Measurements from ENCODE around the gene RYR1. TPM values are rescaled to one million over a fixed set of nuclear protein-coding genes. Genes with fewer than 3 reads are reported as not detected.
"Not testable (repeated sequence)": the region's sequence is repeated elsewhere in the genome, so short reads cannot be mapped to it uniquely, and the experiment has no call there.

The RYR1 gene
- polyA plus RNA-seq, 1 experiment, result not detected

DNA sequence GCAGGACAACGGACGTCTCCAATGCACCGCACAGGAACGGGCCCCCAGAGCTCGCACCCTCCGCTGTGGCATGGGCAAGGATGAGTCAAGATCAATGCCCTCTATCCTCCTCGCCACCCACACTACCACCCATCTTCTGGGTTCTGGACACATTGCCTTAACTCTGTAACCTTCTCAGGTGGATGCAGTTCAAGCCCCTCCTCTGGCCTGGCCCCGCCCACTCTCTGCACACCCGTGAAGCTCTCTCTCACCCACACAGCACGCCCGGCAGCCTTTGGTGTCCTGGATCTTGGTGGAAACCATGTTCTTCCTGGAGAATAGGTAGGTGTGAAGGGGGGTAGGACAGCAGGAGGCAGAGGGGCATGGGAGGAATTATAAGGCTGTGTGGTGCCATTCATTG is 163.6 kb downstream of the RYR1 start:
- no peak overlapping the region for H3K4me3 ChIP-seq (ENCODE audit: low read depth, low read length)
- no peak overlapping the region for H3K27ac ChIP-seq (ENCODE audit: low read depth, low read length)
- DNase-seq (ENCODE audit: low read depth, low spot score), result no peak
- peaks cover 2% of the 10 kb centered on the region for H3K27me3 ChIP-seq (ENCODE audit: control insufficient read depth, insufficient read depth, low read length)
- ChIA-PET POLR2A (no interaction called here), CTCF (no interaction called here)
- H3K9me3 ChIP-seq (ENCODE audit: control insufficient read depth, insufficient read depth, low read length), result no peaks in the 10 kb centered on the region; the same call in 1 of the 2 replicates
- TF ChIP-seq, protein P1, sequence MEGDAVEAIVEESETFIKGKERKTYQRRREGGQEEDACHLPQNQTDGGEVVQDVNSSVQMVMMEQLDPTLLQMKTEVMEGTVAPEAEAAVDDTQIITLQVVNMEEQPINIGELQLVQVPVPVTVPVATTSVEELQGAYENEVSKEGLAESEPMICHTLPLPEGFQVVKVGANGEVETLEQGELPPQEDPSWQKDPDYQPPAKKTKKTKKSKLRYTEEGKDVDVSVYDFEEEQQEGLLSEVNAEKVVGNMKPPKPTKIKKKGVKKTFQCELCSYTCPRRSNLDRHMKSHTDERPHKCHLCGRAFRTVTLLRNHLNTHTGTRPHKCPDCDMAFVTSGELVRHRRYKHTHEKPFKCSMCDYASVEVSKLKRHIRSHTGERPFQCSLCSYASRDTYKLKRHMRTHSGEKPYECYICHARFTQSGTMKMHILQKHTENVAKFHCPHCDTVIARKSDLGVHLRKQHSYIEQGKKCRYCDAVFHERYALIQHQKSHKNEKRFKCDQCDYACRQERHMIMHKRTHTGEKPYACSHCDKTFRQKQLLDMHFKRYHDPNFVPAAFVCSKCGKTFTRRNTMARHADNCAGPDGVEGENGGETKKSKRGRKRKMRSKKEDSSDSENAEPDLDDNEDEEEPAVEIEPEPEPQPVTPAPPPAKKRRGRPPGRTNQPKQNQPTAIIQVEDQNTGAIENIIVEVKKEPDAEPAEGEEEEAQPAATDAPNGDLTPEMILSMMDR (IDR thresholded peaks at IDR 0.05; ENCODE audit: low read depth, low read length), result no peak

GRCh38 chr19:38599722-38600121 is 166.2 kb downstream of the RYR1 start:
- no peak for DNase-seq (ENCODE audit: low read depth, low spot score)
- no peak overlapping the region for H3K4me3 ChIP-seq (ENCODE audit: low read depth, low read length)
- TF ChIP-seq, protein P1 (IDR thresholded peaks at IDR 0.05; ENCODE audit: low read depth, low read length), result no peak
- peaks cover 2% of the 10 kb centered on the region for H3K27me3 ChIP-seq (ENCODE audit: control insufficient read depth, insufficient read depth, low read length)
- no peak overlapping the region for H3K27ac ChIP-seq (ENCODE audit: low read depth, low read length)
- H3K9me3 ChIP-seq (ENCODE audit: control insufficient read depth, insufficient read depth, low read length), result no peaks in the 10 kb centered on the region; the same call in 1 of the 2 replicates
- ChIA-PET CTCF (interaction anchor here (0.7 kb wide), 1 partner anchor 19 kb away, joined by 6 read pairs; the partner anchor contains the start of gene EIF3K), POLR2A (no interaction called here)

- H3K9me3 ChIP-seq (ENCODE audit: control insufficient read depth, insufficient read depth, low read length); H3K27me3 ChIP-seq (ENCODE audit: control insufficient read depth, insufficient read depth, low read length); POLR2A ChIA-PET; CTCF ChIA-PET; H3K4me3 ChIP-seq (ENCODE audit: low read depth, low read length); DNase-seq (ENCODE audit: low read depth, low spot score); H3K27ac ChIP-seq (ENCODE audit: low read depth, low read length): not testable (repeated sequence)
Observed at GRCh38 chr19:38602856-38603255, 169.4 kb downstream of the RYR1 start.

GRCh38 chr19:38606131-38606530 is 172.6 kb downstream of the RYR1 start:
- TF ChIP-seq, protein P1 (IDR thresholded peaks at IDR 0.05; ENCODE audit: low read depth, low read length), result no peak
- Histone ChIP-seq H3K27ac (ENCODE audit: low read depth, low read length) (no peak overlapping the region), H3K27me3 (ENCODE audit: control insufficient read depth, insufficient read depth, low read length) (peaks cover 2% of the 10 kb centered on the region), H3K4me3 (ENCODE audit: low read depth, low read length) (no peak overlapping the region), H3K9me3 (ENCODE audit: control insufficient read depth, insufficient read depth, low read length) (no peaks in the 10 kb centered on the region; the same call in 1 of the 2 replicates)
- DNase-seq (ENCODE audit: low read depth, low spot score), result no peak
- ChIA-PET POLR2A (no interaction called here), CTCF (no interaction called here)

- POLR2A ChIA-PET, result no interaction called here
- no peak overlapping the region for H3K4me3 ChIP-seq (ENCODE audit: low read depth, low read length)
- no peak for DNase-seq (ENCODE audit: low read depth, low spot score)
- TF ChIP-seq, protein P1 (IDR thresholded peaks at IDR 0.05; ENCODE audit: low read depth, low read length), result no peak
- H3K9me3 ChIP-seq (ENCODE audit: control insufficient read depth, insufficient read depth, low read length), result no peaks in the 10 kb centered on the region; the same call in 1 of the 2 replicates
- H3K27me3 ChIP-seq (ENCODE audit: control insufficient read depth, insufficient read depth, low read length), result no peaks in the 10 kb centered on the region
- CTCF ChIA-PET, result interaction anchor here (0.7 kb wide), 1 partner anchor 16 kb away, joined by 6 read pairs; no protein-coding TSS in a partner anchor
- no peak overlapping the region for H3K27ac ChIP-seq (ENCODE audit: low read depth, low read length)
Observed at GRCh38 chr19:38614289-38614688, 180.8 kb downstream of the RYR1 start.
